Right lobe of liver (tissue), 6 donors: Measurements from ENCODE around the gene CPLX4. TPM values are rescaled to one million over a fixed set of nuclear protein-coding genes. Genes with fewer than 3 reads are reported as not detected.
"Not testable (repeated sequence)": the region's sequence is repeated elsewhere in the genome, so short reads cannot be mapped to it uniquely, and the experiment has no call there.

Experiments used
- ATAC-seq, 4 donors: fragments of 200-7000 bp; cut with Tn5 transposase; one replicate each; pipeline ENCODE4 v1.9.1; 2020; ENCODE audit warnings: mild to moderate bottlenecking in 4 of 4, moderate library complexity in 4 of 4
- DNase-seq, 3 donors: peaks; one replicate each; pipeline ENCODE4 v3.0.0-alpha.2; 2020
- H3K27ac ChIP-seq, 3 donors: fragments of 200-600 bp; one replicate each; pipeline ENCODE4 v1.8.0; 2022
- H3K27me3 ChIP-seq, 2 donors: fragments of 200-600 bp; one replicate each; pipeline ENCODE4 v1.8.0; 2022
- H3K36me3 ChIP-seq, 4 donors: fragments of 200-600 bp; sonication (generic) in 1 of 4; one replicate each; pipeline versions ENCODE4 v1.5.1 to v1.8.0; 2017 to 2022; ENCODE audit warnings: control low read depth in 1 of 4
- H3K4me1 ChIP-seq, 4 donors: fragments of 200-600 bp; sonication (generic) in 1 of 4; one replicate each; pipeline versions ENCODE4 v1.5.1 to v1.8.0; 2017 to 2022; ENCODE audit warnings: control low read depth in 1 of 4
- H3K4me3 ChIP-seq, 3 donors: fragments of 200-600 bp; one replicate each; pipeline ENCODE4 v1.8.0; 2022
- H3K9me3 ChIP-seq, 4 donors: fragments of 200-600 bp; sonication (generic) in 1 of 4; one replicate each; pipeline versions ENCODE4 v1.5.1 to v1.8.0; 2017 to 2022; ENCODE audit warnings: control low read depth in 1 of 4
- POLR2A ChIP-seq: fragments of 450-650 bp; IDR thresholded peaks from one replicate; pipeline ENCODE4 v1.6.1; 2017; ENCODE audit warnings: antibody characterized with exemption, mild to moderate bottlenecking
- WGBS: methylation state at CpG from one replicate; pipeline ENCODE4 v1.1.6; 2018; ENCODE audit warnings: low coverage, low lambda C conversion rate; ENCODE audit not compliant: insufficient coverage; ENCODE audit errors: missing lambda C conversion rate; 5-methylcytosine and 5-hydroxymethylcytosine counted together
- intact Hi-C, 2 donors: fragments of 100-400 bp; cut with DNase I; formaldehyde crosslinking; loops; one replicate each; pipeline versions ENCODE4 v1.11.2 to v1.14.1; 2022
- total RNA-seq, 6 experiments: library from RNA; depleted of rRNA in 2 of 6; stranded (reverse); fragments of >200 nt in 2 of 6; fragmentation: NEBNext Ultra II Directional in 3 of 6; extraction: Animal tissue kit (Norgen Biotek cat#: 25700) in 3 of 6; gene quantifications; one replicate each; pipeline versions ENCODE4 v1.1.0 to v1.2.4, GENCODE V29; 2016 to 2023
- TF ChIP-seq, protein P1 (sequence below), 4 donors: fragments of 200-600 bp in 3 of 4; fragments of 450-650 bp in 1 of 4; IDR thresholded peaks; one replicate each; pipeline versions ENCODE4 v1.5.1 to v1.8.0; 2016 to 2022; ENCODE audit warnings: antibody characterized with exemption in 4 of 4, mild to moderate bottlenecking in 2 of 4
- donor health status: DM: no; HTN: yes; CAD: no.
- donor health status: DM: no; HTN: no; CAD: no.
- donor health status: DM: no; HTN: no; CAD: no.
- donor health status: DM: no; HTN: yes; CAD: no.
- donor health status: DM: no; HTN: yes; CAD: no.

Gene CPLX4
- total RNA-seq, 6 experiments from 2014 or later = 0.10 TPM; not detected in 5

DNA sequence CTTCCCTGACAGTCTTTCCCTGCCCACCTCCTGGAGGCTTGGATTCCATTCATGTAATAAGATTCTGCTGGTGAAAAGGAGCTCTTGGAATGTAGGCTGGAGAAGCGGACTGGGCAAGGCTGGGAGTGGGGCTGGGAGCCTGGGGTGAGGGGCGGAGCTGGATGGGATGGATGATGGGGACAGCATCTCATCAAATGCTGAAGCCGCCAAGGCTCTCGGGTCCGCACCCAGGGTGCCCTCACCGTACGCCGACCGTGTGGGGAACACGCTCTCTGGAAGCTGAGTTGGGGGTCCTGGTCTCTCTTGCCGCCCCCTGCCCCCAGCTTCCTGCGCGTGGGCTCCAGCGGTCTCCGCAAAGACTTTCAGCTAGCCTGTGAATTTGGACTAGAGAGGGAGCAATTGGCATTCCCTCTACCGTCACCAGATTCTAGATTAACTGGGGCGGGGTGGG, 54.3 kb downstream of the CPLX4 start:
- intact Hi-C loops = no loop called here
- Histone ChIP-seq H3K27me3 (peaks cover 14 to 46% of the 10 kb centered on the region in 2 donors), H3K4me1 (no peaks in the 10 kb centered on the region), H3K9me3 (no peaks in the 10 kb centered on the region), H3K4me3 (no peak overlapping the region), H3K36me3 (no peaks in the 10 kb centered on the region), H3K27ac (no peak overlapping the region)
- TF ChIP-seq, protein P1, sequence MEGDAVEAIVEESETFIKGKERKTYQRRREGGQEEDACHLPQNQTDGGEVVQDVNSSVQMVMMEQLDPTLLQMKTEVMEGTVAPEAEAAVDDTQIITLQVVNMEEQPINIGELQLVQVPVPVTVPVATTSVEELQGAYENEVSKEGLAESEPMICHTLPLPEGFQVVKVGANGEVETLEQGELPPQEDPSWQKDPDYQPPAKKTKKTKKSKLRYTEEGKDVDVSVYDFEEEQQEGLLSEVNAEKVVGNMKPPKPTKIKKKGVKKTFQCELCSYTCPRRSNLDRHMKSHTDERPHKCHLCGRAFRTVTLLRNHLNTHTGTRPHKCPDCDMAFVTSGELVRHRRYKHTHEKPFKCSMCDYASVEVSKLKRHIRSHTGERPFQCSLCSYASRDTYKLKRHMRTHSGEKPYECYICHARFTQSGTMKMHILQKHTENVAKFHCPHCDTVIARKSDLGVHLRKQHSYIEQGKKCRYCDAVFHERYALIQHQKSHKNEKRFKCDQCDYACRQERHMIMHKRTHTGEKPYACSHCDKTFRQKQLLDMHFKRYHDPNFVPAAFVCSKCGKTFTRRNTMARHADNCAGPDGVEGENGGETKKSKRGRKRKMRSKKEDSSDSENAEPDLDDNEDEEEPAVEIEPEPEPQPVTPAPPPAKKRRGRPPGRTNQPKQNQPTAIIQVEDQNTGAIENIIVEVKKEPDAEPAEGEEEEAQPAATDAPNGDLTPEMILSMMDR (IDR thresholded peaks at IDR 0.05) = no peak
- TF ChIP-seq POLR2A = no peak
- no peak for ATAC-seq
- no peak for DNase-seq
- 7% methylated on average over 4 of the region's 17 CpGs for WGBS

DNA sequence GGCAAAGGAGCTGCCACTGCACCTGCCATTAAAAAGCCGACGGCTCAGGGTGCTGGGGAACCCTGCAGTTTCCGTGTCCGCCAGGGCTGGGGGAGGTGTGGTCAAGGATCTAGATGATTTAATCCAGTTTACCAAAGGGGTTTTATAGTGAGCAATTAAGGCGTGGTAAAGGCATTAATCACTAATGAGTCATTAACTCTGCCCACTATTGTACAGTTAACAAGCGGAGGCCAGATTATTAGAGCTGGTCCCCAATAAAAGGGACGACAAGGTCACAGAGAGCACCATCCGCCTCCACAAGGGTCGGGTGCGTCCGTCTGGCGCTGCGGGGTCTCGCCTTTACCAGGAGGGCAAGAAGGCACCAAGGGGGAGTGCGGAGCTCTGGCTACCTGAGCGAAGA, 54.8 kb downstream of the CPLX4 start:
- intact Hi-C loops = no loop called here
- H3K9me3 ChIP-seq = no peaks in the 10 kb centered on the region
- DNase-seq (no peak), ATAC-seq (no peak)
- peaks cover 14 to 44% of the 10 kb centered on the region in 2 donors for H3K27me3 ChIP-seq
- no peak overlapping the region for H3K4me3 ChIP-seq
- H3K27ac ChIP-seq = no peak overlapping the region
- TF ChIP-seq POLR2A = no peak
- TF ChIP-seq, protein P1 (IDR thresholded peaks at IDR 0.05) = no peak
- 7% methylated on average over 13 of the region's 16 CpGs for WGBS
- no peaks in the 10 kb centered on the region for H3K36me3 ChIP-seq
- no peaks in the 10 kb centered on the region for H3K4me1 ChIP-seq

DNA sequence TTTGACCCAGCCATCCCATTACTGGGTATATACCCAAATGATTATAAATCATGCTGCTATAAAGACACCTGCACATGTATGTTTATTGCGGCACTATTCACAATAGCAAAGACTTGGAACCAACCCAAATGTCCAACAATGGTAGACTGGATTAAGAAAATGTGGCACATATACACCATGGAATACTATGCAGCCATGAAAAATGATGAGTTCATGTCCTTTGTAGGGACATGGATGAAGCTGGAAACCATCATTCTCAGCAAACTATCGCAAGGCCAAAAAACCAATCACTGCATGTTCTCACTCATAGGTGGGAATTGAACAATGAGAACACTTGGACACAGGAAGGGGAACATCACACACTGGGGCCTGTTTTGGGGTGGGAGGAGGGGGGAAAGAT, 56.2 kb downstream of the CPLX4 start:
- H3K27ac ChIP-seq, H3K36me3 ChIP-seq, H3K9me3 ChIP-seq, H3K4me3 ChIP-seq, H3K4me1 ChIP-seq, DNase-seq, ATAC-seq, intact Hi-C loops: not testable (repeated sequence)
- peaks cover 7 to 31% of the 10 kb centered on the region in 2 donors for H3K27me3 ChIP-seq
- WGBS = 73% methylated on average over 2 of the region's 2 CpGs

DNA sequence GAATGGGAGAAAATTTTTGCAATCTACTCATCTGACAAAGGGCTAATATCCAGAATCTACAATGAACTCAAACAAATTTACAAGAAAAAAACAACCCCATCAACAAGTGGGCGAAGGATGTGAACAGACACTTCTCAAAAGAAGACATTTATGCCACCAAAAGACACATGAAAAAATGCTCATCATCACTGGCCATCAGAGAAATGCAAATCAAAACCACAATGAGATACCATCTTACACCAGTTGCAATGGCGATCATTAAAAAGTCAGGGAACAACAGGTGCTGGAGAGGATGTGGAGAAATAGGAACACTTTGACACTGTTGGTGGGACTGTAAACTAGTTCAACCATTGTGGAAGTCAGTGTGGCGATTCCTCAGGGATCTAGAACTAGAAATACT, 56.6 kb downstream of the CPLX4 start:
- H3K27me3 ChIP-seq = peaks cover 7 to 31% of the 10 kb centered on the region in 2 donors
- H3K27ac ChIP-seq, H3K4me1 ChIP-seq, DNase-seq, H3K4me3 ChIP-seq, H3K9me3 ChIP-seq, H3K36me3 ChIP-seq, intact Hi-C loops, ATAC-seq: not testable (repeated sequence)
- WGBS = 63% methylated on average over 3 of the region's 3 CpGs

DNA sequence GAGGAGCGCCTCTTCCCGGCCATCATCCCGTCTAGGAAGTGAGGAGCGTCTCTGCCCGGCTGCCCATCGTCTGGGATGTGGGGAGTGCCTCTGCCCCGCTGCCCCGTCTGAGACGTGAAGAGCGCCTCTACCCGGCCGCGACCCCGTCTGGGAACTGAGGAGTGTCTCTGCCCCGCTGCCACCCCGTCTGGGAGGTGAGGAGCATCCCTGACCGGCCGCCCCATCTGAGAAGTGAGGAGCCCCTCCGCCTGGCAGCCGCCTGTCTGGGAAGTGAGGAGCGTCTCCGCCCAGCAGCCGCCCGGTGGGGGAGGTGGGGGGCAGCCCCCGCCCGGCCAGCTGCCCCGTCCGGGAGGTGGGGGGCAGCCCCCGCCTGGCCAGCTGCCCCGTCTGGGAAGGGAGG, 63.0 kb downstream of the CPLX4 start:
- H3K4me1 ChIP-seq, ATAC-seq, H3K27me3 ChIP-seq, intact Hi-C loops, H3K36me3 ChIP-seq, H3K4me3 ChIP-seq, DNase-seq, H3K27ac ChIP-seq, H3K9me3 ChIP-seq: not testable (repeated sequence)
- WGBS = 80% methylated on average over 1 of the region's 30 CpGs

DNA sequence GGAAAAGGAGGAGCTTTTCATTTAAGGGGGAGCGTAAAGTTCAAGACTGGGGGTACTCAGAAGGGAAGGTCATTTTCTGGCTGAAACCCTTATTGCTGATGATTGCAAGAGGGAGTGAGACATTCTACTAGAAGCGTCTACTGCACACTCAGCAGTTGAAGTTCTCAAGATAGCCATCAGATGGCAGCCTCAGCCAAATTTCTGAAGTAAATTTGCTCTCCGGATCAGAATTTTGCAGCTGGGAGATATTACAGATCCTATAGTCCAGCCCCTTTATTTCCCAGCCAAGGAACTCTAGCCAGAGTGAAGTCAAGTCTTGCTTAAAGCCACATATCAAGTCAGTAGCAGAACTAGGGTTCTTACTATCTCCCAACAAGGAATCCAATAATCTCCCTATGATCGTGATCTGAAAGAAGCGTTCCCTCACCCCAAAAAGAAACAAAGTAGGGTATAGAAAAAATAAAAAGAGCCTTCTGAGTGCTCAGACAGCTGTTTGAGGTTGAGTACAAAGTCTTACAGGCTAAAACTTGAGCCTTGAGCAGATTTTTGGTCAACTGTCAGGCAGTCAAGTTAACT, 69.2 kb downstream of the CPLX4 start:
- intact Hi-C loops = no loop called here
- no peaks in the 10 kb centered on the region for H3K27me3 ChIP-seq
- 25% methylated on average over 5 of the region's 5 CpGs for WGBS
- H3K36me3 ChIP-seq = no peaks in the 10 kb centered on the region
- H3K9me3 ChIP-seq = no peaks in the 10 kb centered on the region
- H3K4me3 ChIP-seq = no peak overlapping the region
- TF ChIP-seq, protein P1 (IDR thresholded peaks at IDR 0.05) = peak; percentile 64 to 73 (median 68)
- no peak for TF ChIP-seq POLR2A
- peaks cover 0 to 6% (median 0%) of the 10 kb centered on the region in 4 donors for H3K4me1 ChIP-seq
- DNase-seq (no peak), ATAC-seq (peak; percentile 83 to 93 (median 88))
- H3K27ac ChIP-seq = no peak overlapping the region
